Measurements from ENCODE around the gene KSR2.
"Not testable (repeated sequence)": the region's sequence is repeated elsewhere in the genome, so short reads cannot be mapped to it uniquely, and the experiment has no call there.

The KSR2 gene

GRCh38 chr12:117743761-117744160, 225.0 kb downstream of the KSR2 start:
- H3K27me3 ChIP-seq (replicated peaks): no peaks in the 10 kb centered on the region
- no peaks in the 10 kb centered on the region for H3K36me3 ChIP-seq (replicated peaks)
- TF ChIP-seq, protein P1, sequence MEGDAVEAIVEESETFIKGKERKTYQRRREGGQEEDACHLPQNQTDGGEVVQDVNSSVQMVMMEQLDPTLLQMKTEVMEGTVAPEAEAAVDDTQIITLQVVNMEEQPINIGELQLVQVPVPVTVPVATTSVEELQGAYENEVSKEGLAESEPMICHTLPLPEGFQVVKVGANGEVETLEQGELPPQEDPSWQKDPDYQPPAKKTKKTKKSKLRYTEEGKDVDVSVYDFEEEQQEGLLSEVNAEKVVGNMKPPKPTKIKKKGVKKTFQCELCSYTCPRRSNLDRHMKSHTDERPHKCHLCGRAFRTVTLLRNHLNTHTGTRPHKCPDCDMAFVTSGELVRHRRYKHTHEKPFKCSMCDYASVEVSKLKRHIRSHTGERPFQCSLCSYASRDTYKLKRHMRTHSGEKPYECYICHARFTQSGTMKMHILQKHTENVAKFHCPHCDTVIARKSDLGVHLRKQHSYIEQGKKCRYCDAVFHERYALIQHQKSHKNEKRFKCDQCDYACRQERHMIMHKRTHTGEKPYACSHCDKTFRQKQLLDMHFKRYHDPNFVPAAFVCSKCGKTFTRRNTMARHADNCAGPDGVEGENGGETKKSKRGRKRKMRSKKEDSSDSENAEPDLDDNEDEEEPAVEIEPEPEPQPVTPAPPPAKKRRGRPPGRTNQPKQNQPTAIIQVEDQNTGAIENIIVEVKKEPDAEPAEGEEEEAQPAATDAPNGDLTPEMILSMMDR (IDR thresholded peaks at IDR 0.05; ENCODE audit: low read depth, low read length, missing control alignments): no peak
- H3K27ac ChIP-seq: no peak overlapping the region
- no peak for DNase-seq
- H3K4me3 ChIP-seq (ENCODE audit: low read depth, low read length): no peak overlapping the region
- in situ Hi-C loops (cut with HindIII; ENCODE audit: low pct_ligation_motif_present, low sequenced_read_pairs): no loop called here

DNA sequence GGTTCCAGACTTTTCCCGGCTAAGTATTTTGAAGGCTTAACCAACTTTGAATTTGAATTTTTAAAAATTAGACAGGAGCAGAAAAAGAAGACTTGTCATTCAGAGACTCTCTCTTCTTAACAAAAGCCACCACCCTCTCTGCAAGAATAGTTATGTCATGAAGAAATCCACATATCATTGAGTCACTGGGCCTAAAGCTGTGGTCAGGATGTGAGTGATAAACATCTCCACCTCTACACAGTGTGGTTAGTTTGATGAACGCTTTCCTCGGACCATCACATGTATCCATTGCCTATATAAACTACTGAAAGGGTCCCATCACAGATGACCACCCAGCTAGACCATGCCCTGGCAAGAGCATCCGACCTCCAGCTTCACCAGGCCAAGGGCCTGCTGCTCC, 226.1 kb downstream of the KSR2 start:
- DNase-seq: no peak
- Histone ChIP-seq H3K27ac (no peak overlapping the region), H3K36me3 (replicated peaks) (no peaks in the 10 kb centered on the region), H3K27me3 (replicated peaks) (no peaks in the 10 kb centered on the region), H3K4me3 (ENCODE audit: low read depth, low read length) (no peak overlapping the region)
- in situ Hi-C loops (cut with HindIII; ENCODE audit: low pct_ligation_motif_present, low sequenced_read_pairs): no loop called here
- TF ChIP-seq, protein P1 (IDR thresholded peaks at IDR 0.05; ENCODE audit: low read depth, low read length, missing control alignments): no peak

DNA sequence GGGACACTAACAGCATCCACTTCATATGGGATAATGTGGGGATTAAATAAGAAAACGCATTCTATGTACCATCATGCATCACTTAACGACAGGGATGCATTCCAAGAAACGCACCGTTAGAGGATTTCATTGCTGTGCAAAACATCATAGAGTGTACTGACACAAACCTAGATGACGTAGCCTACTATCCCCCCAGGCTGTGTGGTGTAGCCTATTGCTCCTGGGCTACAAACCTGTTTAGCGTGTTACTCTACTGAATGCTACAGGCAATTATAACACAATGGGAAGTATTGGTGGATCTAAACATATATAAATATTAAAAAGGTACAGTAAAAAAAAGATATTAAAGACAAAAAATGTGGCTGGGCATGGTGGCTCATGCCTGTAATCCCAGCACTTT, 230.6 kb downstream of the KSR2 start:
- TF ChIP-seq, protein P1 (IDR thresholded peaks at IDR 0.05; ENCODE audit: low read depth, low read length, missing control alignments): no peak
- in situ Hi-C loops (cut with HindIII; ENCODE audit: low pct_ligation_motif_present, low sequenced_read_pairs): no loop called here

GRCh38 chr12:117733549-117733805, 235.3 kb downstream of the KSR2 start:
- Histone ChIP-seq H3K27me3 (replicated peaks) (no peaks in the 10 kb centered on the region), H3K4me3 (ENCODE audit: low read depth, low read length) (no peak overlapping the region), H3K27ac (no peak overlapping the region), H3K36me3 (replicated peaks) (no peaks in the 10 kb centered on the region)
- DNase-seq: no peak
- TF ChIP-seq, protein P1 (IDR thresholded peaks at IDR 0.05; ENCODE audit: low read depth, low read length, missing control alignments): no peak
- in situ Hi-C loops (cut with HindIII; ENCODE audit: low pct_ligation_motif_present, low sequenced_read_pairs): no loop called here

More for the DNA sequence above, 230.6 kb downstream of the KSR2 start:
- Histone ChIP-seq H3K27me3 (replicated peaks) (no peaks in the 10 kb centered on the region), H3K27ac (no peak overlapping the region), H3K36me3 (replicated peaks) (no peaks in the 10 kb centered on the region), H3K4me3 (ENCODE audit: low read depth, low read length) (no peak overlapping the region)
- no peak for DNase-seq

DNA sequence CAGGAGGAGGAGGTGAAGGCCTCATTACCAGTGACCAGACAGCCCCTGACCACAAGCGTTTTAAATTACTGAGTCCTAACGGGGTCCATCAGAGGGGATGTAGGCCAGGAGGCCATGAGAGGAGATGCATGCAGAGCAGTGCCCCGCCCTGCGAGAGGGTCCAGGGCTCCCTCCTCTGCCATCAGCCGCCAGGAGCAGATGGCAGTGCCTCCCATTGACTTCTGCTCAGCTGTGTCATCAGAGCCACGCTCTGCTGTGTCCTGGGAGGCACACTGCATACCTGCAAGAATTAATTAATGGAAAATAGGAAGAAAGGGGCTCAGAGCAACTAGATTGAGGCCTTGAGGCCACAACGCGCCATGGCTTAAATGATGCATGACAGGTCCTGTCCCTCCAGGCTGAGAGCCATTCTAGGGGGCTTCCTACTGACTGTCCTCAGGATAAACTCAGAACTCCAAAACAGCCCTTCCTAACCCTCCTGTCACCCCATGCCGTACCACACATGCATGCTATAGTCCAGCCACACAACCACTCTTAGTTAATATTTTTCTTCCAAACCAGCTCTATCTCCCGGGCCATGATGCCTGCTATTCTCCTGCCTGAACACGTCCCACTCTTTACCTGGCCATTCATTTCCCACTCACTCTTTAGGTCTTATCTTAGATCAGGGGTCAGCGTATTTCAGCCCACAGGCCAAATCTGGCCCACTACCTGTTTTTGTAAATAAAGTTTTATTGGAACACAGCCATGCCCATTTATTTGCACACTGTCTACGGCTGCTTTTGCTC, 235.8 kb downstream of the KSR2 start:
- H3K4me3 ChIP-seq (ENCODE audit: low read depth, low read length): no peak overlapping the region
- H3K27ac ChIP-seq: no peak overlapping the region
- no peaks in the 10 kb centered on the region for H3K36me3 ChIP-seq (replicated peaks)
- DNase-seq: no peak
- no peaks in the 10 kb centered on the region for H3K27me3 ChIP-seq (replicated peaks)
- in situ Hi-C loops (cut with HindIII; ENCODE audit: low pct_ligation_motif_present, low sequenced_read_pairs): no loop called here
- TF ChIP-seq, protein P1 (IDR thresholded peaks at IDR 0.05; ENCODE audit: low read depth, low read length, missing control alignments): no peak

DNA sequence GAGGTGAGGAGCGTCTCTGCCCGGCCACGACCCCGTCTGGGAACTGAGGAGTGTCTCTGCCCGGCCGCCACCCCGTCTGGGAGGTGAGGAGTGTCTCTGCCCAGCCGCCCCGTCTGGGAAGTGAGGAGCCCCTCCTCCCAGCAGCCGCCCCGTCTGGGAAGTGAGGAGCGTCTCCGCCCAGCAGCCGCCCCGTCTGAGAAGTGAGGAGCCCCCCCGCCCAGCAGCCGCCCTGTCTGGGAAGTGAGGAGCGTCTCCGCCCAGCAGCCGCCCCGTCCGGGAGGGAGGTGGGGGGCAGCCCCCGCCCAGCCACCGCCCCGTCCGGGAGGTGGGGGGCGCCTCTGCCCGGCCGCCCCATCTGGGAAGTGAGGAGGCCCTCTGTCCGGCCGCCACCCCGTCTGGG, 237.7 kb downstream of the KSR2 start:
- H3K4me3 ChIP-seq (ENCODE audit: low read depth, low read length); H3K27ac ChIP-seq; DNase-seq; H3K36me3 ChIP-seq (replicated peaks); H3K27me3 ChIP-seq (replicated peaks); in situ Hi-C loops (cut with HindIII; ENCODE audit: low pct_ligation_motif_present, low sequenced_read_pairs): not testable (repeated sequence)

All from brain microvascular endothelial cell (primary cell).